A549 (cell line): ENCODE data around the gene BIRC7.

Source experiments
- CHD2 ChIP-seq: fragments of 150-350 bp; IDR thresholded peaks from 2 replicates; pipeline ENCODE4 v1.6.1; 2014; ENCODE audit warnings: low read length; ENCODE audit not compliant: partially characterized antibody
- EP300 ChIP-seq, 2 experiments: fragments of >200 bp; sonication (Bioruptor Twin); formaldehyde crosslinking; IDR thresholded peaks; 2 replicates in 1 of 2; 3 replicates in 1 of 2; pipeline ENCODE4 v1.6.1; 2016 to 2017
- ESRRA ChIP-seq: fragments of 150-350 bp; IDR thresholded peaks from 2 replicates; pipeline ENCODE4 v1.6.1; 2014; ENCODE audit warnings: mild to moderate bottlenecking, low read length, borderline replicate concordance
- HOXA7 ChIP-seq: fragments of 250-450 bp; sonication (Bioruptor Pico); IDR thresholded peaks from 2 replicates; pipeline ENCODE4 v1.5.0; 2020; ENCODE audit warnings: mild to moderate bottlenecking, moderate library complexity
- NFE2L2 ChIP-seq: fragments of 150-350 bp; conservative IDR thresholded peaks from 2 replicates; pipeline ENCODE4 v1.6.1; 2014; ENCODE audit warnings: low read length
- RAD21 ChIP-seq, 2 experiments: fragments of >200 bp in 1 of 2; sonication (Bioruptor Twin) in 1 of 2; formaldehyde crosslinking in 1 of 2; IDR thresholded peaks in 1 of 2; conservative IDR thresholded peaks in 1 of 2; 2 replicates in 1 of 2; 3 replicates in 1 of 2; pipeline ENCODE4 v1.6.1; 2012 to 2018; ENCODE audit warnings: inconsistent platforms in 1 of 2
- RCOR1 ChIP-seq: fragments of 150-350 bp; IDR thresholded peaks from 2 replicates; pipeline ENCODE4 v1.6.1; 2014; ENCODE audit warnings: antibody characterized with exemption, low read length, low read depth
- REST ChIP-seq: fragments of 200-600 bp; sonication (generic); IDR thresholded peaks from 2 replicates; pipeline ENCODE4 v1.6.1; 2016; ENCODE audit warnings: antibody characterized with exemption, mild to moderate bottlenecking, moderate library complexity
- TP53 ChIP-seq: fragments of 250-450 bp; sonication (Bioruptor Pico); IDR thresholded peaks from 2 replicates; pipeline ENCODE4 v1.5.0; 2021; ENCODE audit warnings: mild to moderate bottlenecking, moderate library complexity
- TF ChIP-seq, protein P1 (sequence below): fragments of >200 bp; sonication (Bioruptor Twin); formaldehyde crosslinking; IDR thresholded peaks from 3 replicates; pipeline ENCODE4 v1.5.1; 2016
- TF ChIP-seq, protein P2 (sequence below): fragments of 250-450 bp; sonication (Bioruptor Pico); IDR thresholded peaks from 2 replicates; pipeline ENCODE4 v1.5.0; 2021; ENCODE audit warnings: mild to moderate bottlenecking, moderate library complexity, borderline replicate concordance

DNA sequence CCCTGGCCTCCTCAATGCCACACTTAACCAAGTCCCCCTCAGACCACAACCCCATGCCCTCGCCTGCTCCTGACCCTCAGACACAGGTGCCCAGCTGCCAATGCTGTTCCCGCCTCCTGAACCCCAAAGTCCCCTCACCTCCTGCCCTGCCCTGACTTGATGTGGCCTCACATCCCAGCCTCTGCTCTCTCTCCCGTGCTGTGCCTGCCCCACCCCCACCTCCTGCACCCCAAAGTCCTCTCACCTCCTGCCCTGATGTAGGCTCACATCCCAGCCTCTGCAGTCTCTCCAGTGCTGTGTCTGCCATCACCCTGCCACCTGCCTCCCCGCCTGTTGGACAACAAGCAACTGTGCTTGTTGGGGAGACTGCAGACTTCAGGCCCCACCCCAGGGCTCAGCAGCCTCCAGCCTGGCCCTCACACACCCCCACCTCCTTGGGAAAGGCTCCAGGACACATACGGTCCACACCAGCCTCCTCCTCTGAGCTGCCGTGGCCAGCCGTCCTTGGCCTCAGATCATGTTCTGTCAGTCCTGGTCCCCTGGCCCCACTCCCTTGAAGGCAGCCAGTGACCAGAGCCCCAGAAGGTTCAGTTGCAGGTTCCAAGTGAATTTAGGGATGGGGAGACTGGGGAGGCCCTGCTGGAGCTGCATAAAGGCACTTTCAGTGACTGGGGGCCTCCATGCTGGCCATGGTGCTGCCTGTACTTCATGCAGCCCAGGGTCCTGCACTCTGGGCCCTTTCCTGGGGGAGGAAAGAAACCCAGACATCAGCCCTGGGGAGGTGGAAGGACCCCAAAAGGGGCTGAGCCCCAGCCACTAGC is 48.2 kb upstream of the BIRC7 start:
- TF ChIP-seq, protein P1, sequence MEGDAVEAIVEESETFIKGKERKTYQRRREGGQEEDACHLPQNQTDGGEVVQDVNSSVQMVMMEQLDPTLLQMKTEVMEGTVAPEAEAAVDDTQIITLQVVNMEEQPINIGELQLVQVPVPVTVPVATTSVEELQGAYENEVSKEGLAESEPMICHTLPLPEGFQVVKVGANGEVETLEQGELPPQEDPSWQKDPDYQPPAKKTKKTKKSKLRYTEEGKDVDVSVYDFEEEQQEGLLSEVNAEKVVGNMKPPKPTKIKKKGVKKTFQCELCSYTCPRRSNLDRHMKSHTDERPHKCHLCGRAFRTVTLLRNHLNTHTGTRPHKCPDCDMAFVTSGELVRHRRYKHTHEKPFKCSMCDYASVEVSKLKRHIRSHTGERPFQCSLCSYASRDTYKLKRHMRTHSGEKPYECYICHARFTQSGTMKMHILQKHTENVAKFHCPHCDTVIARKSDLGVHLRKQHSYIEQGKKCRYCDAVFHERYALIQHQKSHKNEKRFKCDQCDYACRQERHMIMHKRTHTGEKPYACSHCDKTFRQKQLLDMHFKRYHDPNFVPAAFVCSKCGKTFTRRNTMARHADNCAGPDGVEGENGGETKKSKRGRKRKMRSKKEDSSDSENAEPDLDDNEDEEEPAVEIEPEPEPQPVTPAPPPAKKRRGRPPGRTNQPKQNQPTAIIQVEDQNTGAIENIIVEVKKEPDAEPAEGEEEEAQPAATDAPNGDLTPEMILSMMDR: no peak
- no peak for TF ChIP-seq NFE2L2
- no peak for TF ChIP-seq EP300 (IDR thresholded peaks at IDR 0.05)
- no peak for TF ChIP-seq HOXA7
- no peak for TF ChIP-seq RCOR1
- TF ChIP-seq, protein P2, sequence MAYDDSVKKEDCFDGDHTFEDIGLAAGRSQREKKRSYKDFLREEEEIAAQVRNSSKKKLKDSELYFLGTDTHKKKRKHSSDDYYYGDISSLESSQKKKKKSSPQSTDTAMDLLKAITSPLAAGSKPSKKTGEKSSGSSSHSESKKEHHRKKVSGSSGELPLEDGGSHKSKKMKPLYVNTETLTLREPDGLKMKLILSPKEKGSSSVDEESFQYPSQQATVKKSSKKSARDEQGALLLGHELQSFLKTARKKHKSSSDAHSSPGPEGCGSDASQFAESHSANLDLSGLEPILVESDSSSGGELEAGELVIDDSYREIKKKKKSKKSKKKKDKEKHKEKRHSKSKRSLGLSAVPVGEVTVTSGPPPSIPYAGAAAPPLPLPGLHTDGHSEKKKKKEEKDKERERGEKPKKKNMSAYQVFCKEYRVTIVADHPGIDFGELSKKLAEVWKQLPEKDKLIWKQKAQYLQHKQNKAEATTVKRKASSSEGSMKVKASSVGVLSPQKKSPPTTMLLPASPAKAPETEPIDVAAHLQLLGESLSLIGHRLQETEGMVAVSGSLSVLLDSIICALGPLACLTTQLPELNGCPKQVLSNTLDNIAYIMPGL (CRISPR knock-in tag): no peak
- TF ChIP-seq REST: no peak
- TF ChIP-seq TP53 (CRISPR knock-in tag): no peak
- TF ChIP-seq CHD2: no peak
- TF ChIP-seq ESRRA: no peak
- TF ChIP-seq RAD21 (conservative IDR thresholded peaks at IDR 0.05 in 1 of 2, IDR thresholded peaks at IDR 0.05 in 1 of 2): no peak
